CD4-positive, alpha-beta T cell treated with Interleukin-17A for 4 hours (primary cell): ENCODE measurements around the gene IFTAP.

Experiments used
- DNase-seq: peaks from one replicate; pipeline ENCODE4 v3.0.0-alpha.2; 2020; ENCODE audit warnings: mixed read lengths

Gene IFTAP

GRCh38 chr11:36600180-36600579 lies 5.9 kb downstream of the IFTAP start:
- DNase-seq, result no peak

- DNase-seq, result no peak
Observed at GRCh38 chr11:36601155-36601554, 6.9 kb downstream of the IFTAP start.

GRCh38 chr11:36602135-36602534 lies 7.8 kb downstream of the IFTAP start:
- DNase-seq, result no peak

DNA sequence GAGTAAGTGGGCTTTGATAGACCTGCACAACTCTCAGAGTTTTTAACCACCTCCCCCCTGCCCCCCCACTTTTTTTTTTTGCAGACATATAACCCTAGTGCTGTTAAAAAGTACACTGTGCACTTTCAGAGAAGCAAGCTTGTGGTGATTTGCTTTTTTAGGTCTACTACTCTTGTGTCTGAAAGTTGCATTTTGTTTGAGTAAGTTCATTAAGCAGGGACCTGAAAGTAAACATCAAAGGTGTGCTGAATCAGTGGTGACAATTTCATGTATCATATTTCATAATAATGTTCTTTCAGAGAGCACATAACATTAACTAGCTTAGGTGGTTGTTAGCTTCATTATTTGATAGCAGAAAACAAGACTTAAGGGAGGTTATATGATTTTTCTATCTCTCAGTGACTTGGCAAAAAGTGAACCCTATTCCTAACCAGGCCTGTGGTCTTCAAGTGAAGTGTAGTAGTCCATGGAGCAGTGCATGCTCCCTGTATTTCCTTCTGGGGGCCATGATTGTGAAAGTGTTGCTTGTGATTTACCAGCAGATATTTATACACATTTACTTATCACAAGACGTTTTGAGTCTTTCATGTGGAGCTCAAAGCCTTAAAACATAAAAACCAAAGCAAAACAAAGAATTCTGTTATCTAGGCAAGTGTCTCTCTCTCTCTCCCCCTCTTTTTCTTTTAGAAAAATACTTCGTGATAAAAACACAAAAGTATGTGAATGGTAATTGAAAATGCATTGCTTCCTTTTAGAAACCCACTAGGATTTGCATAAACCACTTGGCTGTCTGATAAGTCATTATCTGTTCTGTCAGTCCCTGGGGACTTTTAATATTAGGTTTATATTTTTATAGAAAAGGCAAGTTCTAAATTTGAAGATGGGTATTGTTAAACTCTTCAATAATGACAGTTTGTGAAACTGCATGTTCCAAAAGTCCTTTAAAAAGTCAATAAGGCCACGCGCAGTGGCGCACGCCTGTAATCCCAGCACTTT lies 11.2 kb downstream of the IFTAP start:
- DNase-seq, result no peak

DNA sequence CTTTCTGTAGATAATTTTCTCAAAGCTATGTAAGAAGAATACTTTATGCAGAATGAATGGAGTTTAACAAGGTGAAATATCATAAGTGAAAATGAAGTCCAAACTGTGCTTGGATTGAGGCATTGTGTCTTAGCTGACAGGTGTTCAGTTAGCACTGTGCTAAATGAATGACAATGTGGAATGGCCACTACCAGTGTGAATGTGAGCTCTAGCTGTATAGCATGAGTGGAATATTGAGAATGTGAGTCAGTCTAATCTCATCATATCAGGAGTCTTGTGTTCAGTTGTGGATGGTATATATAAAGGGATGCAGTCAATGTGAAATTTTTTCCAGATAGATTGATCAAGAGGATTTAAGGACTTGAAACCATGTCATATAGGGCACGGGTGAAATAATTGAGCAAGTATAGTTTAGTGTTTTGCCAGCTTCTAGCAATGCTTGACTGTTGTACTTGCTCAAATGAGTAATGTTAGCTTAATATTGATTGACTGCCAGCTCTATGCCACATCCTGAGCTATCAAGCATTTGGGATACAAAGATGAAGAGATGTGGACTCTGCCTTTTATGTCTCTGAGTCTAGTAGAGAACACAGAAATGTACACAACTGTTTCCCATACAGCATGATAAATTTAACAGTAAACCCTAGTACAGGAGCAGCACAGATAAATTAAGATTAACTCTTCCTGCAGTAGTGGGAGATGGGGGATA lies 14.3 kb downstream of the IFTAP start:
- no peak for DNase-seq

DNA sequence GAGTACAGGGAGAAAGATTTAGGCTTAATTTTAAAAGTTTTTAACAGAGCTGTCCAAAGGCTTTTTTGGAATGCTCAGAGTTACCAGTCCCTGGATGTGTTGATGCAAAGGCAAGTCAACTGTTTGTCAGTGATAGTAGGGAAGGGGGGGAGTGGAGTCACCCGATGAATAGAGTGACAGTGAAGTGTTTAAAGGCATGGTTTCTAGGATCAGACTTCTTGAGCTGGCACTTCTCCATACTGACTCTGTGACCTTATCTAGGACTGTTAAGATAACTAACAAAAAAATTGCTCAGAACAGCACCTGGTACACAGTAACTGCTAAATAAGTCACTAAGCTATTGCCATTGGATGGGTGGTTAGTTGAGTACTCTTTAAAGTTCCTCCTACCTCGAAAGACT lies 15.1 kb downstream of the IFTAP start:
- no peak for DNase-seq

GRCh38 chr11:36615826-36616225 lies 21.5 kb downstream of the IFTAP start:
- no peak for DNase-seq

DNA sequence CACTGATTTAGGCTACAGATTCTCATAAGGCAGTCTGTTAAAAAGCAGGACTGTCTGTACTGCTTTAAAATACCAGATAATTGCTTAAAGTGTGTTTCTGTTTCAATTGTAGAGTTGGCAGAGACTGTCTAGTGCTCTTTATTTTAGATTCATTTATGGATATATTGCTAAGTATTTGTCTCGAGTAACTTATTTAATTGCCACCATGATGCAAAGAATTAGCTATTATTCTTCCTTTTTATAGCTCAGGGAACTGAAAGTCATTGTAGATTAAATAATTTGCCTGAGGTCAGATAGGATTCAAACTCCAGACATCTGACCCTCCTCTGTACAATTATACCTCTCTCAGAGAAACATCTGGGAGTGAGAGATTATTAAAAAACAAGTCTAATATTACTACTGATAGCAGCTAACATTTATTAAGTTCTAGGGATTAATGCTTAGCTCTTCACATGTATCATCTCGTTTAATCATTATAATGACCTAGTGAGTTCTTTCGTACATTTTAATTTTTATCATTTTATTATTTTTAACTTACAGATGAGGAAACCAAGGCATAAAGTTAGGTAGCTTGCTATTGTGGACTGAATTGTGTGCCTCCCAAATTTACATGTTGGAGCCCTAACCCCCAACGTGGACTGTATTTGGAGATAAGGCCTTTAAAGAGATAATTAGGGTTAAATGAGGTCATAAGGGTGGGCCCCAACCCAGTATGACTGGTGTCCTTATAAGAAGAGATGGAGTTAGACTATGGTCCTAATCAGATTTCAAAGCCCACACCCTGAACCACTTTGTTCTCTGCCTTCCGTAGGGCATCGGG lies 23.5 kb downstream of the IFTAP start:
- DNase-seq, result no peak

DNA sequence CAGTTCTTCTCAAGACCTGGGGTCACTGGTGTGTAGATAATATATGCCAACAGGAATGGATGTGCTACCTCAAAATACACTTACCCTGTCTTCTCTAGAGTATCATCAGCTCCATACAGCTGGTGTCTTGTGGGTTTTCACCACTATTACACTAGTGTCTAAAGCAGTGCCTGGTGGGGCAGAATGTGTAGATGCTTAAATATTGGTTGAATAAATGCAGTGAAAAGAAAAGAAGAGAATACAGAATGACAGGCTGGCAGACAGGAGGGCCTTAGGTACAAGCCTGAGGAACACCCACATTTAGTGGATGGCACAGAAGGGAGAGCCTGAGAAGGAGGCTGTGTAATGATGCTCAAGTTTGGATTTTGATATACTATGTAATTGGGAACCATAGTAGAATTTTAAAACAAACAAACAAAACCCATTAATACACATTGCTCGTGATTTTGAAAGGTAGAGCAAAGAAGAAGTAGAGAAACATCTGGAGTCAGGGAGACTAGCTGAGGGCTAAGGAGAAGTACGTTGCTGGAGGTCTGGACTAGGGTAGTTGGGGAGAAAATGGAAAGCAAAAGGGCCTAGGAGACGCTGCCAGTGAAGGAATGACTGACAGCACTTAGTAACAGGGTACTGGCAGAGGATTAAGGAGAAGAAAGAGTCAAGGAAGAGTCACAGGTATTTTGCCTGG lies 24.2 kb downstream of the IFTAP start:
- DNase-seq, result no peak

DNA sequence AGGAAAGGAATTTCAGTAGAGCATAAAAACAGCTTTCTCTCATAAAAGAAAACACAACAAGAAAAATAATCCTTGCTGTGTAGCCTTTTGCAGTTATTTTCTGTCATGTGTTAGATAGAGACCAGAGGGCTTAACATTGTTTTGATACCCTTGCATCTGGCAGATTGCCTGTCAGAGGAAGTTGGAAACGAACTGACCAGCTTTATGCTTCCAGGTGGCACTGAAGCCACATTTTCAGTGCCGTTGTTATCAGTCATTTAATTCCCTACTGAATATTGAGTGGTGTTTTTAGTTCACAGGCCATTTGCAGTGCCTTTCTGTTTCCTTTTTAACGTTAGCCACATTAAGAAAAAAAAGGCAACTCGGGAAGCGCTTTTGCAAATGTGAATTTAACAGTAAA lies 25.2 kb downstream of the IFTAP start:
- no peak for DNase-seq

DNA sequence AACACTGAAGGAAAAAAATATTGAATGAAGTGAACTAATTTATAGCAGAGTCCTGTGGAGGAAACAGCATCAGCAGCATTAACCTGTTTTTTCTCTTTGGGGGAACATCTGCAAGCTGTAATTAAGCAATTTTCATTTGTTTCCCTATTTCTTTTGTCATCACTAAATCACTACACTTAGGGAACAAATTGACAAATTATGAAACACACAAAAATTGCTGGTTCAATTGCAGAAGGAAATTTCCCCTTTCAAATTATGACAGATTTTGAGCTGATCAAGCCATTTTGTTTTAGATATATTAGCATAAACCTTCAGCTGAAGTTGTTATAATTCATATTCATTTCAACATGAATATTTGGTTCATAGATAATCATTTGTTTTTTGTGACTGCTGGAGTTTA lies 25.9 kb downstream of the IFTAP start:
- DNase-seq, result no peak

DNA sequence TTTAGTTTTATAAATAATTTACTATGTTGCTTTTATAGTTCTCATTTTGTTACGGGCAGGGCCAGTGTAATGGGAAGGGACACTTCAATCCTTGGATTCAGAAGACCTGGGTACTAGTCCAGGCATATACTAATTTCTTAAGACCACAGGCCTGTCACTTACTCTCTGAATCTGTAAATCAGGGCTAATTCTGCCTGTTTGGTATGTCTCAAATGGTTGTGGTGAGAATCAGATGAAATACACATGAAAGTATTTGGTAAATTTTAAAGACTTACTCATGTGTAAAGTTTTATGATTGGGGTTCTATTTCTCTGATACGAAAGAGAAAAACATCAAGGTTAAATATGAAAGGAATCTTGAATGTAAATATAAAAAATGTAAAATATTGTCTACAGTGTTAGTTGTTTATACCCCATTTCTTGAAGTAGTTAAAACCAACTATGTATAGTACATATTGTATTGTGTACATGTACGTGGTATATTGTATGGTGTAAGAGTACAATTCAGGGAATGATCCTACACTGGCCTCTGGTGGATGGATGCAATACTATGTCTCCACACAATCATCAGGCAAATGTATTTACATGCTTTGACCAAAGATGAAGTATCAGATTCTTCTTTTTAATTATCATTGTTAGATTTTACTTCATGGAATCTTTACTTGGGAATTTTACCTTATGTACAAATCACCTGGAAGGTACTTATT lies 28.3 kb downstream of the IFTAP start:
- no peak for DNase-seq

GRCh38 chr11:36623494-36623893 lies 29.2 kb downstream of the IFTAP start:
- DNase-seq, result no peak

GRCh38 chr11:36627006-36627405 lies 32.7 kb downstream of the IFTAP start:
- DNase-seq, result no peak

DNA sequence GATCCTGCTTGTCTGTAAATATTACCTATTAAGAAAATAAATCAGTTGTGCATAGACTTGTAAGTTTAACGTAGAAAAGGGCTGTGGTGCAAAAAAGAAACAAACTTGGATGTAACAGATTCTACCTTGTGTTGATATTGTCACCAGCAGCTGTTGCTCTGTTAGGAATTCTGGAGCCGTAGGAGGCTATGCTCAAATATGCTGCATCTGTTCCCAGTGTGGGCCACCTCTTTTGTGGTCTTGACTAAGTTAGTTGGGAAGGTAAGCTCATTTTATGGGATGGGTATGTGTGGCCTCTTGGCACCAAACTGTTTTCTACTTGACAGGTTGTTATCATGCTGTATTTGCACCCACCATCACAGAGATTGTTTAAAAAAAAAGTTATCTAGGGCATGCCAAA lies 33.2 kb downstream of the IFTAP start:
- no peak for DNase-seq

DNA sequence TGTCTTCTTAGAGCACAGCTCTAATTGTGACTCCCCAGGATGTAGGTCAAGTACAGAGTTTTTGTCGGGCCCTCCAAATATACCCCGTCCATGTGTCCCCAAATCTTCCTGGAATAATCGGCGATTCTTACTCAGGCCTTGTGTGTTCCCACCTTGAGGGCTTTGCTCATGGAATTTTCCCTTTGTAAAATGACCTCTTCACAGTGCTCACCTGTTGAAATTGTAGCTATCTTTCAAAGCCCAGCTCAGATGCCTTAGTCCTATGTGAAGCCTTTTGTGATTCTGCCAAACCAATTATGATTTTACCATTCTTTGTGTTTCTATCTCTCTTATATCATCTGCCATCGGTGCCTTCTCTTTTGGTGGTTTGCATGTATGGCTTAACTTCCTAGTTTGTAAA lies 33.8 kb downstream of the IFTAP start:
- DNase-seq, result no peak

- no peak for DNase-seq
Observed at GRCh38 chr11:36628765-36629244, 34.5 kb downstream of the IFTAP start.

- no peak for DNase-seq
Observed at GRCh38 chr11:36631774-36632173, 37.5 kb downstream of the IFTAP start.

- no peak for DNase-seq
Observed at GRCh38 chr11:36635066-36635862, 41.0 kb downstream of the IFTAP start.

- no peak for DNase-seq
Observed at GRCh38 chr11:36638556-36638955, 44.3 kb downstream of the IFTAP start.
